CD4-positive, alpha-beta memory T cell (primary cell): ENCODE results near the gene UGT1A6. TPM values are rescaled to one million over a fixed set of nuclear protein-coding genes. Genes with fewer than 3 reads are reported as not detected.
"Not testable (repeated sequence)": the region's sequence is repeated elsewhere in the genome, so short reads cannot be mapped to it uniquely, and the experiment has no call there.

ENCODE experiments used
- CTCF ChIA-PET: fragments of 350-600 bp; sonication (Branson Sonifier 250); formaldehyde crosslinking; loops from one replicate; lab custom pipeline; 2021; ENCODE audit warnings: inconsistent platforms; ENCODE audit not compliant: partially characterized antibody; lab: Charles Lee
- POLR2A ChIA-PET: fragments of 350-600 bp; sonication (Branson Sonifier 250); formaldehyde crosslinking; loops from one replicate; lab custom pipeline; 2021; ENCODE audit not compliant: partially characterized antibody; lab: Charles Lee
- DNase-seq, 5 donors: peaks; one replicate each; pipeline versions ENCODE4 v3.0.0 to v3.0.0-alpha.2; 2020 to 2022; ENCODE audit warnings: mixed read lengths in 1 of 5
- H3K27ac ChIP-seq: one replicate; pipeline ENCODE4 v1.7.0; 2013; ENCODE audit warnings: low read depth, low read length
- H3K27me3 ChIP-seq: 2 replicates; pipeline ENCODE4 v1.7.0; 2013; ENCODE audit warnings: mild to moderate bottlenecking, low read length, moderate library complexity; ENCODE audit not compliant: insufficient read depth
- H3K36me3 ChIP-seq: 2 replicates; pipeline ENCODE4 v1.7.0; 2013; ENCODE audit warnings: mild to moderate bottlenecking, low read length, moderate library complexity; ENCODE audit not compliant: insufficient read depth
- H3K4me1 ChIP-seq: 2 replicates; pipeline ENCODE4 v1.7.0; 2013; ENCODE audit warnings: mild to moderate bottlenecking, low read length, moderate library complexity; ENCODE audit not compliant: insufficient read depth
- H3K4me3 ChIP-seq, 2 donors: one replicate each; pipeline ENCODE4 v1.7.0; 2013; ENCODE audit warnings: low read length in 2 of 2, mild to moderate bottlenecking in 1 of 2
- H3K9me3 ChIP-seq, 2 donors: one replicate each; pipeline ENCODE4 v1.7.0; 2013; ENCODE audit warnings: low read length in 2 of 2, control low read depth in 1 of 2; ENCODE audit not compliant: control insufficient read depth in 1 of 2
- H3K27ac Mint-ChIP-seq, 7 donors: one replicate each; pipeline ENCODE4 v1.8.0; 2020 to 2021; ENCODE audit warnings: mixed read lengths in 7 of 7, mild to moderate bottlenecking in 6 of 7, inconsistent platforms in 3 of 7, moderate library complexity in 3 of 7
- H3K27me3 Mint-ChIP-seq, 2 donors: one replicate each; pipeline ENCODE4 v1.8.0; 2020 to 2021; ENCODE audit warnings: mixed read lengths in 2 of 2
- H3K36me3 Mint-ChIP-seq, 2 donors: one replicate each; pipeline ENCODE4 v1.8.0; 2020 to 2021; ENCODE audit warnings: mixed read lengths in 2 of 2, inconsistent platforms in 1 of 2, mild to moderate bottlenecking in 1 of 2
- H3K4me1 Mint-ChIP-seq, 4 donors: one replicate each; pipeline ENCODE4 v1.8.0; 2020 to 2021; ENCODE audit warnings: mixed read lengths in 4 of 4, mild to moderate bottlenecking in 1 of 4
- H3K4me3 Mint-ChIP-seq, 8 donors: one replicate each; pipeline ENCODE4 v1.8.0; 2020 to 2021; ENCODE audit warnings: mixed read lengths in 8 of 8, mild to moderate bottlenecking in 7 of 8, moderate library complexity in 6 of 8, inconsistent platforms in 3 of 8
- H3K9me3 Mint-ChIP-seq, 8 donors: one replicate each; pipeline ENCODE4 v1.8.0; 2020 to 2021; ENCODE audit warnings: mixed read lengths in 8 of 8, mild to moderate bottlenecking in 5 of 8, inconsistent platforms in 3 of 8, moderate library complexity in 1 of 8
- intact Hi-C: fragments of 100-400 bp; cut with micrococcal nuclease; formaldehyde crosslinking; loops from one replicate; pipeline ENCODE4 v1.15.1; 2023
- polyA plus RNA-seq, 2 donors: library from polyadenylated mRNA; unstranded; fragments of 300-500 nt; fragmentation: Illumina TruSeq; gene quantifications; one replicate each; pipeline ENCODE4 v1.2.3, GENCODE V29; 2021
- total RNA-seq, 2 experiments: library from RNA; stranded (reverse); gene quantifications; one replicate each; pipeline ENCODE4 v1.2.3, GENCODE V29; 2021

UGT1A6 gene
- total and polyA plus RNA-seq, 4 experiments from 2014 or later, result not detected

- peaks cover 0 to 2% (median 0%) of the 10 kb centered on the region in 8 donors for H3K9me3 Mint-ChIP-seq
- H3K27ac Mint-ChIP-seq, result peak overlapping the region in 1 of 7 donors; percentile 44
- H3K4me1 Mint-ChIP-seq, result no peaks in the 10 kb centered on the region
- H3K4me3 Mint-ChIP-seq, result no peak overlapping the region
- intact Hi-C loops, result no loop called here
- ChIA-PET CTCF (no interaction called here), POLR2A (no interaction called here)
- no peaks in the 10 kb centered on the region for H3K4me1 ChIP-seq
- no peaks in the 10 kb centered on the region for H3K36me3 Mint-ChIP-seq
- peaks cover 6 to 18% of the 10 kb centered on the region in 2 donors for H3K27me3 Mint-ChIP-seq
- H3K36me3 ChIP-seq, result no peaks in the 10 kb centered on the region
- no peak overlapping the region for H3K27ac ChIP-seq
- no peaks in the 10 kb centered on the region for H3K9me3 ChIP-seq
- DNase-seq, result no peak
- H3K27me3 ChIP-seq, result no peaks in the 10 kb centered on the region
- H3K4me3 ChIP-seq, result no peak overlapping the region
Measured at GRCh38 chr2:233693963-233694362, 1.3 kb downstream of the UGT1A6 start.

DNA sequence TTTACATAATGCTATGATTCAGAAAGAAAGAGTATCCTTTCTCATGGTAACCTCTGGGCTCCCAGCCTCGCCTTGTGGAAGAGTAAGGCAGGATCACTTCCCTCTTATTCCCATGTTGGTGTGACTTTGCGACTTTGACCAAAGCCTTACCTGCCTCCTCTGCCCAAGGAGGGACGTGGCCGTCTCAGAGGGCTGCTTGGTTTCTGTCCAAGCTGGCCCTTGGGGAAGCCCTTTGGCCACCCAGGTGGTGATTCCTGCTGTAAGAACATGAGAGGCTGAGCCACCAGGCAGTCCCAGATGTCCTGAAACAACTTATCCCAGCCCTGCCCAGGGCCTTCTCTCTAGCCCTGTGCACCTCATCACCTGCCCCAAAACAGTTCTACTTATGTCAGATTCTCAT, 6.0 kb downstream of the UGT1A6 start:
- POLR2A ChIA-PET, result no interaction called here
- Histone ChIP-seq H3K9me3 (no peaks in the 10 kb centered on the region), H3K27me3 (no peaks in the 10 kb centered on the region), H3K36me3 (no peaks in the 10 kb centered on the region), H3K4me3 (no peak overlapping the region), H3K4me1 (no peaks in the 10 kb centered on the region), H3K27ac (no peak overlapping the region)
- Mint-ChIP-seq H3K4me3 (no peak overlapping the region), H3K4me1 (no peaks in the 10 kb centered on the region), H3K27me3 (peaks cover 2 to 10% of the 10 kb centered on the region in 2 donors), H3K36me3 (no peaks in the 10 kb centered on the region), H3K9me3 (peaks cover 0 to 2% (median 0%) of the 10 kb centered on the region in 8 donors), H3K27ac (no peak overlapping the region)
- intact Hi-C loops, result no loop called here
- DNase-seq, result no peak
- CTCF ChIA-PET, result no interaction called here

DNA sequence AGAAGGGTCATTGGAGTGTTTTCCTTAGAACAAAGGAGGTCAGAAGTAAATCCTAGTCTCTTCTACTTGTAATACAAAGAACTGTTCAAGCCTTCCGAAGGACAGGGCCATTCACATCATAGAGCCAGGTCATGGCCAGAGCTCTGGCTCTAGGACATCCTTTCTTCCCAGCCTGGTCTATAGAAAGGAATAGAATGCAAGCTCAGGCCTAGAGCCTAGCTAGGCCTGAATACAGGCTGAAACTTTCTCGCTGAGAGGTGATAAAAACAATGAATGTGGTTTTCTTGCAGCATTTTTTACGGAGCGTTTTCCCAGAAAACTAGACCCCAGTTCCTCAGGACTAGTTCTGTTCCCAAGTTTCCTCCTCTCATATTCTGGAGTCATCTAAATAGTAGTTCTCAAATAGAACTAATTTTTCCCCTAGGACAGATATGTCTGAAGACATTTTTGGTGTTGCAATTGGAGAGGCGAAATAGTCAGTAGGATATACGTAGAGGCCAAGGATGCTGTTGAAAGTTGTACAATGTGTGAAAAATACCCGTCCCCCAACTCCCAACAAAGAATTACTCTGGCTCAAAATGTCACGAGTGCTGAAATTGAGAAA, 6.8 kb downstream of the UGT1A6 start:
- H3K27me3 ChIP-seq, result no peaks in the 10 kb centered on the region
- ChIA-PET POLR2A (no interaction called here), CTCF (no interaction called here)
- H3K36me3 Mint-ChIP-seq, result no peaks in the 10 kb centered on the region
- H3K4me1 ChIP-seq, result no peaks in the 10 kb centered on the region
- H3K4me3 ChIP-seq, result no peak overlapping the region
- no peaks in the 10 kb centered on the region for H3K9me3 ChIP-seq
- no peaks in the 10 kb centered on the region for H3K4me1 Mint-ChIP-seq
- H3K36me3 ChIP-seq, result no peaks in the 10 kb centered on the region
- no peak overlapping the region for H3K27ac Mint-ChIP-seq
- peaks cover 0 to 6% (median 2%) of the 10 kb centered on the region in 8 donors for H3K9me3 Mint-ChIP-seq
- intact Hi-C loops, result no loop called here
- H3K4me3 Mint-ChIP-seq, result no peak overlapping the region
- no peak for DNase-seq
- no peak overlapping the region for H3K27ac ChIP-seq
- peaks cover 0 to 10% of the 10 kb centered on the region in 2 donors for H3K27me3 Mint-ChIP-seq

DNA sequence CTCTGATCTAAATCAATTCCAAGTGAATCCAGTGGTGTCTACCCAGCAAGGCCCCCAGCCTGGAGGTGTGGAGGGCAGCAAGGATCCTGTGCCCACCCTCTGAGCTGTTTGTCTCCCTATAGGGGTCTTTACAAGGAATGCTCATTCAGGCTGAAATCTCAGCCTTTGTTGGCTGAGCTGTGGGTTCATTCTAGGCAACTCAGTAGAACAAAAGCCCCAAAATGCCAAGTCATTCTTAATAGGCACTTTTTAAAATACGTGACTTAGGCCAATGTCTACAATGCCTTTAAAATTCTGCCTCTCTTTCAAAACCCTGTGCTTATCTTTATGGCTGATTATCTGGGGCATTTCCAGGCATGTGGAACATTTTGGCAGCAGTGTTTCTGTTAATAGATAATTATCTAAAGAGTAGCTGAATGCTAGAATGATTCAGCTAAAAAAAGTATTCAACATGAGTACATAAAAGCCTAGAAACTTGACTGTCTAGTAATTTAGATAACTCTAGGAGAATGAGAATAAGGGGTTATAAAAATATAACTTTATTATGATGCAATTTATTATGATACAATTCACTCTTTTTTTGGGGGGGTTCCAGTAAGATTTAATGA, 7.4 kb downstream of the UGT1A6 start:
- Mint-ChIP-seq H3K9me3 (peaks cover 0 to 6% (median 2%) of the 10 kb centered on the region in 8 donors), H3K27ac (no peak overlapping the region), H3K4me1 (no peaks in the 10 kb centered on the region), H3K27me3 (peaks cover 0 to 10% of the 10 kb centered on the region in 2 donors), H3K4me3 (no peak overlapping the region), H3K36me3 (no peaks in the 10 kb centered on the region)
- H3K4me3 ChIP-seq, result no peak overlapping the region
- no peak overlapping the region for H3K27ac ChIP-seq
- no peaks in the 10 kb centered on the region for H3K4me1 ChIP-seq
- no peaks in the 10 kb centered on the region for H3K27me3 ChIP-seq
- intact Hi-C loops, result no loop called here
- no peak for DNase-seq
- ChIA-PET CTCF (no interaction called here), POLR2A (no interaction called here)
- H3K36me3 ChIP-seq, result no peaks in the 10 kb centered on the region
- H3K9me3 ChIP-seq, result no peaks in the 10 kb centered on the region

- H3K27ac ChIP-seq, POLR2A ChIA-PET, CTCF ChIA-PET, H3K4me3 ChIP-seq, H3K36me3 ChIP-seq, H3K27ac Mint-ChIP-seq, H3K4me1 Mint-ChIP-seq, H3K27me3 ChIP-seq, DNase-seq, H3K4me3 Mint-ChIP-seq, intact Hi-C loops, H3K4me1 ChIP-seq, H3K9me3 Mint-ChIP-seq, H3K36me3 Mint-ChIP-seq, H3K9me3 ChIP-seq: not testable (repeated sequence)
- peaks cover 0 to 11% of the 10 kb centered on the region in 2 donors for H3K27me3 Mint-ChIP-seq
Measured at GRCh38 chr2:233700842-233701241, 8.2 kb downstream of the UGT1A6 start.

DNA sequence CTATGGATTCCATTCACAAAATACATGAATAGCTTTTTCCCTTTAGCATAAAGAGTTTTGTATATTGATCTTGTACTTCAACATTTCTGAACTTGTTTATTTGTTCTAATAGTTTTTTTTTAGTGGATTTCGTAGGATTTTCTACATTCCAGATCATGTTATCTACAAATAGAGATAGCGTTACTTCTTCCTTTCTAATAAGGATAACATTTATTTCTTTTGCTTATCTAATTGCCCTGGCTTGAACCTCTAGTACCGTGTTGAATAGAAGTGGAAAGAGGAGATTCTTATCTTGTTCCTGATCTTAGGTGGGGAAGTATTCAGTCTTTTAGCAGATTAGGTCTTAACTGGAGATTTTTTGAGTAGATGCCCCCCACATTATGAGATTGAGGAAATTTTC, 9.5 kb downstream of the UGT1A6 start:
- intact Hi-C loops, result no loop called here
- no peaks in the 10 kb centered on the region for H3K9me3 ChIP-seq
- Mint-ChIP-seq H3K27ac (no peak overlapping the region), H3K9me3 (peaks cover 0 to 6% (median 1%) of the 10 kb centered on the region in 8 donors), H3K36me3 (no peaks in the 10 kb centered on the region), H3K27me3 (peaks cover 0 to 12% of the 10 kb centered on the region in 2 donors), H3K4me3 (no peak overlapping the region), H3K4me1 (no peaks in the 10 kb centered on the region)
- CTCF ChIA-PET, result no interaction called here
- DNase-seq, result no peak
- H3K36me3 ChIP-seq, result no peaks in the 10 kb centered on the region
- no peak overlapping the region for H3K27ac ChIP-seq
- H3K4me3 ChIP-seq, result no peak overlapping the region
- no peaks in the 10 kb centered on the region for H3K4me1 ChIP-seq
- POLR2A ChIA-PET, result no interaction called here
- H3K27me3 ChIP-seq, result no peaks in the 10 kb centered on the region

GRCh38 chr2:233705911-233706506, 13.3 kb downstream of the UGT1A6 start:
- ChIA-PET POLR2A (no interaction called here), CTCF (interaction anchor here (2.1 kb wide), 1 partner anchor 10 kb away, joined by 5 read pairs; no protein-coding TSS in a partner anchor)
- H3K9me3 Mint-ChIP-seq, result peaks cover 0 to 6% (median 1%) of the 10 kb centered on the region in 8 donors
- no peak overlapping the region for H3K4me3 Mint-ChIP-seq
- DNase-seq, result no peak
- H3K36me3 Mint-ChIP-seq, result no peaks in the 10 kb centered on the region
- peaks cover 8 to 23% of the 10 kb centered on the region in 2 donors for H3K27me3 Mint-ChIP-seq
- no peaks in the 10 kb centered on the region for H3K4me1 ChIP-seq
- H3K27me3 ChIP-seq, result no peaks in the 10 kb centered on the region
- H3K4me1 Mint-ChIP-seq, result no peaks in the 10 kb centered on the region
- H3K27ac ChIP-seq, result no peak overlapping the region
- H3K27ac Mint-ChIP-seq, result no peak overlapping the region
- no peaks in the 10 kb centered on the region for H3K36me3 ChIP-seq
- no peak overlapping the region for H3K4me3 ChIP-seq
- intact Hi-C loops, result no loop called here
- no peaks in the 10 kb centered on the region for H3K9me3 ChIP-seq
